Measurements from ENCODE around the gene PNPLA5. TPM values are rescaled to one million over a fixed set of nuclear protein-coding genes. Genes with fewer than 3 reads are reported as not detected.

The PNPLA5 gene
- total RNA-seq, 1 experiment from 2014 or later, result not detected

- POLR2A ChIA-PET (ENCODE audit: unreplicated experiment), result no interaction called here
These were observed 39.1 kb downstream of the PNPLA5 start for GRCh38 chr22:43852573-43853327.

GRCh38 chr22:43851979-43852307 is 39.9 kb downstream of the PNPLA5 start:
- no peak for DNase-seq
- H3K36me3 ChIP-seq (ENCODE audit: low read depth), result no peaks in the 10 kb centered on the region
- ChIA-PET CTCF (no interaction called here), POLR2A (ENCODE audit: unreplicated experiment) (no interaction called here)
- H3K4me2 ChIP-seq, result no peak overlapping the region
- no peaks in the 10 kb centered on the region for H3K9me3 ChIP-seq (ENCODE audit: insufficient read depth, low read depth)
- intact Hi-C loops (cut with micrococcal nuclease; ENCODE audit: unreplicated experiment), result no loop called here
- peaks cover 48% of the 10 kb centered on the region for H3K27me3 ChIP-seq (ENCODE audit: insufficient read depth, low read depth)
- H3K4me1 ChIP-seq (replicated peaks; ENCODE audit: insufficient read depth), result no peaks in the 10 kb centered on the region
- TF ChIP-seq, protein P1, sequence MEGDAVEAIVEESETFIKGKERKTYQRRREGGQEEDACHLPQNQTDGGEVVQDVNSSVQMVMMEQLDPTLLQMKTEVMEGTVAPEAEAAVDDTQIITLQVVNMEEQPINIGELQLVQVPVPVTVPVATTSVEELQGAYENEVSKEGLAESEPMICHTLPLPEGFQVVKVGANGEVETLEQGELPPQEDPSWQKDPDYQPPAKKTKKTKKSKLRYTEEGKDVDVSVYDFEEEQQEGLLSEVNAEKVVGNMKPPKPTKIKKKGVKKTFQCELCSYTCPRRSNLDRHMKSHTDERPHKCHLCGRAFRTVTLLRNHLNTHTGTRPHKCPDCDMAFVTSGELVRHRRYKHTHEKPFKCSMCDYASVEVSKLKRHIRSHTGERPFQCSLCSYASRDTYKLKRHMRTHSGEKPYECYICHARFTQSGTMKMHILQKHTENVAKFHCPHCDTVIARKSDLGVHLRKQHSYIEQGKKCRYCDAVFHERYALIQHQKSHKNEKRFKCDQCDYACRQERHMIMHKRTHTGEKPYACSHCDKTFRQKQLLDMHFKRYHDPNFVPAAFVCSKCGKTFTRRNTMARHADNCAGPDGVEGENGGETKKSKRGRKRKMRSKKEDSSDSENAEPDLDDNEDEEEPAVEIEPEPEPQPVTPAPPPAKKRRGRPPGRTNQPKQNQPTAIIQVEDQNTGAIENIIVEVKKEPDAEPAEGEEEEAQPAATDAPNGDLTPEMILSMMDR (conservative IDR thresholded peaks at IDR 0.05), result no peak
- TF ChIP-seq EZH2 (IDR thresholded peaks at IDR 0.05; ENCODE audit: low read depth), result no peak
- H3K79me2 ChIP-seq (ENCODE audit: low read depth), result no peaks in the 10 kb centered on the region
- H3K9me2 ChIP-seq (ENCODE audit: insufficient read depth), result no peaks in the 10 kb centered on the region
- H2AFZ ChIP-seq, result no peak overlapping the region
- no peaks in the 10 kb centered on the region for H4K20me1 ChIP-seq (ENCODE audit: insufficient read depth)
- no peak overlapping the region for H3K4me3 ChIP-seq
- no peak overlapping the region for H3K27ac ChIP-seq
- no peaks in the 10 kb centered on the region for H3F3A ChIP-seq (ENCODE audit: insufficient read depth, low read depth)
- no TSS peak for BruUV-seq (replicated peaks)

More at GRCh38 chr22:43852573-43853327, 39.1 kb downstream of the PNPLA5 start:
- H3K27ac ChIP-seq, result no peak overlapping the region
- BruUV-seq (replicated peaks), result no TSS peak
- TF ChIP-seq EZH2 (IDR thresholded peaks at IDR 0.05; ENCODE audit: low read depth), result no peak
- TF ChIP-seq, protein P1 (conservative IDR thresholded peaks at IDR 0.05), result no peak
- no peaks in the 10 kb centered on the region for H3F3A ChIP-seq (ENCODE audit: insufficient read depth, low read depth)
- H3K27me3 ChIP-seq (ENCODE audit: insufficient read depth, low read depth), result peaks cover 56% of the 10 kb centered on the region
- intact Hi-C loops (cut with micrococcal nuclease; ENCODE audit: unreplicated experiment), result no loop called here
- no peaks in the 10 kb centered on the region for H3K9me3 ChIP-seq (ENCODE audit: insufficient read depth, low read depth)
- DNase-seq, result no peak
- H3K4me3 ChIP-seq, result no peak overlapping the region
- no peak overlapping the region for H2AFZ ChIP-seq
- H3K4me2 ChIP-seq, result no peak overlapping the region
- CTCF ChIA-PET, result no interaction called here
- no peaks in the 10 kb centered on the region for H3K36me3 ChIP-seq (ENCODE audit: low read depth)
- no peaks in the 10 kb centered on the region for H4K20me1 ChIP-seq (ENCODE audit: insufficient read depth)
- H3K9me2 ChIP-seq (ENCODE audit: insufficient read depth), result no peaks in the 10 kb centered on the region
- no peaks in the 10 kb centered on the region for H3K79me2 ChIP-seq (ENCODE audit: low read depth)
- no peaks in the 10 kb centered on the region for H3K4me1 ChIP-seq (replicated peaks; ENCODE audit: insufficient read depth)

DNA sequence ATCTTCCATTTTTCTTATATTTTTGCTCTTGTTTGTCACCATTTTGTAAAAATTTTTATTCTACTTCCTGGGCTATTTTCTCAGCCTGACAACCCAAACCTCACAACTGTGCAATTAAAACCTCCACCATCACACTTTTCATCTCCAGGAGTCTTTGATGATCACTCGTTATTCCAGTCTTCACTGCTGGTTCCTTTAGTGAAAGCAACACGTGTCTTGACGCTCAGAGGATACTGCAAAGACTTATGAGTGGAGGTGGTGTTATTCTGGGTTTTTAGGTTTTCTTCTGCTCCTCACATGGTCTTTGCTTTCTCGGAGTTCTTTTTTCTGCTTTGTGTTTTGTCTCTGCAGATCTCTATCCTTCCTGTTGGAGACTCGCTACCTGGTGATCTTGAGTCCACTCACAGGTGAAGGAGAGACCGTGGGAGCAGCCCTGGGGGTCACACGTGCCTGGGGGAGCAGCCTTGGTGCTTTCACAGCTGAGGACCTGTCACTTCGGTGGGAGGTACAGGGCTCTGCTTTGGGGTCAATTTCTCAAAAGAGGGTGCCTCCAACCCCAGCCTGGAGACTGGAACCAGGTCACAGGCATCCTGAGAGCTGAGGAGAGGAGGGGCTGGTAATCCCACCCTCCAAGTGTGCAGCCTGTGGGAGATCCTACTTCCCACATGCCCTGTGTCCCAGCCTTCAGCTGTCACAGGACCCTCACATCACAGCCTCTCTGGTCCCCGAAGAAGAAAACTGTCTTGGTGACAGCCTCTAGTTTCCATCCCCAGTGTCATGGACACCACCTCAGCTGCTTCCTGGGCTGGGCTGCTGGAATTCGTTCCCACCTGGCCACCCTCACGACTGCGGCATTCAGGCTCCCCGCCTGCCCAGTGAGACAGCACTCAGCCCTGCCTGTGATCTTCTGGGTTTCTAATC is 40.5 kb downstream of the PNPLA5 start:
- Histone ChIP-seq H3K36me3 (ENCODE audit: low read depth) (no peaks in the 10 kb centered on the region), H2AFZ (no peak overlapping the region), H4K20me1 (ENCODE audit: insufficient read depth) (no peaks in the 10 kb centered on the region), H3K27ac (no peak overlapping the region), H3K4me2 (no peak overlapping the region), H3K79me2 (ENCODE audit: low read depth) (no peaks in the 10 kb centered on the region), H3K4me3 (no peak overlapping the region), H3K27me3 (ENCODE audit: insufficient read depth, low read depth) (peaks cover 46% of the 10 kb centered on the region), H3K9me3 (ENCODE audit: insufficient read depth, low read depth) (no peaks in the 10 kb centered on the region), H3K9me2 (ENCODE audit: insufficient read depth) (no peaks in the 10 kb centered on the region), H3K4me1 (replicated peaks; ENCODE audit: insufficient read depth) (no peaks in the 10 kb centered on the region), H3F3A (ENCODE audit: insufficient read depth, low read depth) (no peaks in the 10 kb centered on the region)
- ChIA-PET POLR2A (ENCODE audit: unreplicated experiment) (no interaction called here), CTCF (no interaction called here)
- no TSS peak for BruUV-seq (replicated peaks)
- intact Hi-C loops (cut with micrococcal nuclease; ENCODE audit: unreplicated experiment), result no loop called here
- DNase-seq, result no peak
- no peak for TF ChIP-seq EZH2 (IDR thresholded peaks at IDR 0.05; ENCODE audit: low read depth)
- TF ChIP-seq, protein P1 (conservative IDR thresholded peaks at IDR 0.05), result no peak
